Smooth muscle cell (in vitro differentiated cells): ENCODE data around the gene CD69. TPM values are rescaled to one million over a fixed set of nuclear protein-coding genes. Genes with fewer than 3 reads are reported as not detected.

Experiments used
- DNase-seq: peaks from one replicate; lab custom pipeline; 2025; ENCODE audit not compliant: unreplicated experiment; lab: John Stamatoyannopoulos, UW
- H2AFZ ChIP-seq: fragments of 200-600 bp; sonication (generic); 2 replicates; pipeline ENCODE4 v1.6.0; 2016; ENCODE audit warnings: antibody characterized with exemption, low read depth, mild to moderate bottlenecking
- H3F3A ChIP-seq: fragments of 200-600 bp; sonication (generic); 2 replicates; pipeline ENCODE4 v1.6.0; 2017; ENCODE audit warnings: antibody characterized with exemption, low read depth
- H3K27ac ChIP-seq: fragments of 200-600 bp; sonication (generic); 2 replicates; pipeline ENCODE4 v1.5.1; 2016; ENCODE audit warnings: low read depth, mild to moderate bottlenecking
- H3K27me3 ChIP-seq: fragments of 200-600 bp; sonication (generic); 2 replicates; pipeline ENCODE4 v1.6.1; 2016; ENCODE audit warnings: low read depth, mild to moderate bottlenecking
- H3K36me3 ChIP-seq: fragments of 200-600 bp; sonication (generic); 2 replicates; pipeline ENCODE4 v1.5.1; 2016; ENCODE audit warnings: low read depth
- H3K4me1 ChIP-seq: fragments of 200-600 bp; sonication (generic); 2 replicates; pipeline ENCODE4 v1.5.1; 2016; ENCODE audit warnings: low read depth
- H3K4me2 ChIP-seq: fragments of 200-600 bp; sonication (generic); 2 replicates; pipeline ENCODE4 v1.6.0; 2016; ENCODE audit warnings: mild to moderate bottlenecking
- H3K4me3 ChIP-seq: fragments of 200-600 bp; sonication (generic); 2 replicates; pipeline ENCODE4 v1.5.1; 2016; ENCODE audit warnings: mild to moderate bottlenecking
- H3K79me2 ChIP-seq: fragments of 200-600 bp; sonication (generic); 2 replicates; pipeline ENCODE4 v1.6.0; 2016; ENCODE audit warnings: low read depth, mild to moderate bottlenecking
- H3K9ac ChIP-seq: fragments of 200-600 bp; sonication (generic); 2 replicates; pipeline ENCODE4 v1.6.0; 2016; ENCODE audit warnings: low read depth
- H3K9me3 ChIP-seq: fragments of 200-600 bp; sonication (generic); replicated peaks from 2 replicates; pipeline ENCODE4 v1.5.1; 2016; ENCODE audit warnings: low read depth
- H4K20me1 ChIP-seq: fragments of 200-600 bp; sonication (generic); 2 replicates; pipeline ENCODE4 v1.6.0; 2016; ENCODE audit warnings: low read depth
- CTCF ChIP-seq: fragments of 200-600 bp; sonication (generic); IDR thresholded peaks from 2 replicates; pipeline ENCODE4 v1.5.1; 2017; ENCODE audit warnings: borderline replicate concordance, mild to moderate bottlenecking, antibody characterized with exemption; ENCODE audit not compliant: insufficient read depth, poor library complexity, severe bottlenecking
- WGBS: methylation state at CpG from one replicate; pipeline ENCODE4 v1.1.7; 2016; ENCODE audit warnings: low lambda C conversion rate; 5-methylcytosine and 5-hydroxymethylcytosine counted together
- polyA plus RNA-seq: library from polyadenylated mRNA; unstranded; fragments of >200 nt; fragmentation: Nextera tagmentation; extraction: Ambion mirVana; gene quantifications from 2 replicates; pipeline ENCODE4 v1.2.1, GENCODE V29; 2016
- total RNA-seq: library from RNA; depleted of rRNA; stranded (reverse); fragments of >200 nt; gene quantifications from 2 replicates; pipeline ENCODE4 v1.2.3, GENCODE V29; 2014

CD69 gene
- total and polyA plus RNA-seq, 2 experiments from 2014 or later, result 0.13 TPM; not detected in 1

- no peaks in the 10 kb centered on the region for H4K20me1 ChIP-seq
- no peaks in the 10 kb centered on the region for H3K9me3 ChIP-seq
- H3K36me3 ChIP-seq, result no peaks in the 10 kb centered on the region
- TF ChIP-seq CTCF, result no peak
- no peak overlapping the region for H3K27ac ChIP-seq
- no peaks in the 10 kb centered on the region for H3K27me3 ChIP-seq
- no peak for DNase-seq
- no peak overlapping the region for H3K4me3 ChIP-seq
- 96% methylated on average over 1 of the region's 1 CpG for WGBS
- H3K9ac ChIP-seq, result no peak overlapping the region
- H3K79me2 ChIP-seq, result no peaks in the 10 kb centered on the region
- no peaks in the 10 kb centered on the region for H3F3A ChIP-seq
- no peak overlapping the region for H3K4me2 ChIP-seq
- H2AFZ ChIP-seq, result no peak overlapping the region
- H3K4me1 ChIP-seq, result no peaks in the 10 kb centered on the region
These were observed 32.9 kb downstream of the CD69 start for GRCh38 chr12:9727813-9728212.

- H4K20me1 ChIP-seq, result no peaks in the 10 kb centered on the region
- no peak overlapping the region for H3K4me3 ChIP-seq
- no peaks in the 10 kb centered on the region for H3K36me3 ChIP-seq
- no peaks in the 10 kb centered on the region for H3K4me1 ChIP-seq
- H2AFZ ChIP-seq, result peak overlapping the region; percentile 25
- 76% methylated on average over 2 of the region's 2 CpGs for WGBS
- no peak for DNase-seq
- H3K79me2 ChIP-seq, result no peaks in the 10 kb centered on the region
- H3K27ac ChIP-seq, result no peak overlapping the region
- no peaks in the 10 kb centered on the region for H3K27me3 ChIP-seq
- no peaks in the 10 kb centered on the region for H3F3A ChIP-seq
- H3K9me3 ChIP-seq, result no peaks in the 10 kb centered on the region
- no peak overlapping the region for H3K9ac ChIP-seq
- H3K4me2 ChIP-seq, result no peak overlapping the region
- TF ChIP-seq CTCF, result no peak
These were observed 35.4 kb downstream of the CD69 start for GRCh38 chr12:9725213-9725870.

GRCh38 chr12:9724023-9724422, 36.7 kb downstream of the CD69 start:
- no peak overlapping the region for H2AFZ ChIP-seq
- H3K9ac ChIP-seq, result no peak overlapping the region
- H3F3A ChIP-seq, result no peaks in the 10 kb centered on the region
- no peak overlapping the region for H3K27ac ChIP-seq
- H3K4me2 ChIP-seq, result no peak overlapping the region
- WGBS, result 88% methylated on average over 1 of the region's 1 CpG
- H3K9me3 ChIP-seq, result no peaks in the 10 kb centered on the region
- H3K79me2 ChIP-seq, result no peaks in the 10 kb centered on the region
- H3K4me3 ChIP-seq, result no peak overlapping the region
- H3K36me3 ChIP-seq, result no peaks in the 10 kb centered on the region
- DNase-seq, result no peak
- H3K27me3 ChIP-seq, result no peaks in the 10 kb centered on the region
- no peak for TF ChIP-seq CTCF
- no peaks in the 10 kb centered on the region for H3K4me1 ChIP-seq
- H4K20me1 ChIP-seq, result no peaks in the 10 kb centered on the region
